ENCODE measurements around the gene ATF2. TPM values are rescaled to one million over a fixed set of nuclear protein-coding genes. Genes with fewer than 3 reads are reported as not detected.

The ATF2 gene
- total RNA-seq, 1 donor from 2014 or later, result 32.1 TPM

DNA sequence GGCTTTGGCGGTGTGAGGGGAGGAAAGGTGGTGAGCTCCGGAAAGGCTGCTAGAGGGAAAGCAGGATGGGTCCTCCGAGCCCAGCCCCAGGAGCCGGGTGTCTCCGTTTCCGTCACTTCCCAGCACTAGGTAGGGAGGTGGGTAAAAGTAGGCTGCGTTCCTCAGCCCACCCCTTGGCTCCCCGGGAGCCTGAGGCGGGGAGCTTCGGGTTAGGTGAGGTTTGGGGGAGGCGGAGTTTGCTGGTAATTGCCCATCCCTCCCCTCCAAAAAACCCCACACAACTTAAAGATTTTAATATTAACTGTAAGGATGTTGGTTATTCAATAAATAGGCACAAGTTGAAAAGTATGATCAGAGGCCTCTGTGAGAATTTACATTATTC, 552 bp upstream of the ATF2 start:
- FAIRE-seq, result no peak
- DNase-seq (ENCODE audit: low read depth), result no peak
- Histone ChIP-seq H3K4me3 (ENCODE audit: low read depth, low read length) (peak overlapping the region; percentile 55), H3K36me3 (ENCODE audit: control insufficient read depth, insufficient read depth, low read length) (peaks cover 1% of the 10 kb centered on the region), H3K27me3 (ENCODE audit: control insufficient read depth, insufficient read depth, low read length) (no peaks in the 10 kb centered on the region)
- TF ChIP-seq, protein P1, sequence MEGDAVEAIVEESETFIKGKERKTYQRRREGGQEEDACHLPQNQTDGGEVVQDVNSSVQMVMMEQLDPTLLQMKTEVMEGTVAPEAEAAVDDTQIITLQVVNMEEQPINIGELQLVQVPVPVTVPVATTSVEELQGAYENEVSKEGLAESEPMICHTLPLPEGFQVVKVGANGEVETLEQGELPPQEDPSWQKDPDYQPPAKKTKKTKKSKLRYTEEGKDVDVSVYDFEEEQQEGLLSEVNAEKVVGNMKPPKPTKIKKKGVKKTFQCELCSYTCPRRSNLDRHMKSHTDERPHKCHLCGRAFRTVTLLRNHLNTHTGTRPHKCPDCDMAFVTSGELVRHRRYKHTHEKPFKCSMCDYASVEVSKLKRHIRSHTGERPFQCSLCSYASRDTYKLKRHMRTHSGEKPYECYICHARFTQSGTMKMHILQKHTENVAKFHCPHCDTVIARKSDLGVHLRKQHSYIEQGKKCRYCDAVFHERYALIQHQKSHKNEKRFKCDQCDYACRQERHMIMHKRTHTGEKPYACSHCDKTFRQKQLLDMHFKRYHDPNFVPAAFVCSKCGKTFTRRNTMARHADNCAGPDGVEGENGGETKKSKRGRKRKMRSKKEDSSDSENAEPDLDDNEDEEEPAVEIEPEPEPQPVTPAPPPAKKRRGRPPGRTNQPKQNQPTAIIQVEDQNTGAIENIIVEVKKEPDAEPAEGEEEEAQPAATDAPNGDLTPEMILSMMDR (IDR thresholded peaks at IDR 0.05; ENCODE audit: insufficient read depth, low read length, severe bottlenecking), result no peak

DNA sequence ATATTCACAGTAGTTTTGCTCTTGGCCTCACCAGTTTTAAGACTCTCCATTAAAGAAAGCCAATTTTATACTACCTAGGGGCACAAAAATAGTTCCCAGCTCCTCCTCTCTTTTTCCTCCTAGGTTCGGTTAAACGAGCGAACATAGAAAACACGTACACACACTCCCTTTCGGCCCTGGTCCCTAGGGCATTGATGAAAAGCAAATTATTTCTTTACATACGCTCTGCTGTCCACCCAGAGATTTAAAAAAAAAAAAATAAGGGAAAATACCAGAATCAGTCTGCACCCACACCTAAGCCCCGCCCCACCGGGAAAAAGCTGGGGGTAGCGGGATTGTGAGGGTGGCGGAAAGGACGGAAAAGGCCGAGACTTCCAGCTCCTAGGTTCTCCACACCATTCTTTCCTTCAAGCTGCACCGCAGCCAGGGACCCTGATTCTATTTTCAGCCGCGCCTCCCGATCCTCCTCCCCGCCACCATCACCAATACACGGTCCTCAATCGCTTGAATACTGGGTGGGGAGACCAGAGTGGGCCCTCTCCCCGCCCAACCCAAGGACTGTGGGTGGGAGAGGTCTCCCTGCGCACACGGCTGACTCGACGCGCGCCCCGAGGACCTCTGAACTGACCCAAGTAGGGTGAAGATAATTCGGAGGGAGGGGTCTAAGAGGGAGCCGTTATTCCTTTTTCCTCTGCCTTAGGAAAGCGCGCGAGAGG, 769 bp downstream of the ATF2 start:
- Histone ChIP-seq H3K36me3 (ENCODE audit: control insufficient read depth, insufficient read depth, low read length) (no peaks in the 10 kb centered on the region), H3K27me3 (ENCODE audit: control insufficient read depth, insufficient read depth, low read length) (no peaks in the 10 kb centered on the region), H3K4me3 (ENCODE audit: low read depth, low read length) (peak overlapping the region; percentile 99)
- no peak for FAIRE-seq
- DNase-seq (ENCODE audit: low read depth), result no peak
- TF ChIP-seq, protein P1 (IDR thresholded peaks at IDR 0.05; ENCODE audit: insufficient read depth, low read length, severe bottlenecking), result no peak

DNA sequence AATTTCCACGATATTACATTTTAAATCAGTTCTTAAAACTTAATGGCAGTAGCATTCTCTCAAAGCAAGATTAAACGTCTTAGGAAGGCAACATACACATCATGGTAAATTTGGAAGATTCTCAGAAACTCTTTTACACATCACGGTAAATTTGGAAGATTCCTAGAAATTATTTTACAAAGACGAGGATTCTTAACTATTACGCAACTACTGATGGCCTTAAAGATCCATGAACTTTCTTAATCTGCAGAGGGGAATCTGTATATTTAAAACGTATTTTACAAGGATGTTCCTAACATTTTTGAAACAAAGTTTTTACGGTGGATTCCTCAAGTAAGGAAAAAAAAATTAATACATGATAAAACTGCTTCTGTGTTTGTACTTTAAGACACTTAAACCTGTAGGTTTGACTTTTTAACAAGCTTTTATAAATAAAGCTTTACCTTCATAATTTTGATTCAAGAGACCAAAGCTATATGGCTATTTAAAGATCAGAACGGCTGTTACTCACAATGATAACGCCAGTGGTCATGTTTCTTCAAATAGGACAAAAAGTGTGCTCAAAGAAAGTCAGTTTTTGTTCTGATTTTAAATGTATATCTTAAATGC, 1.7 kb downstream of the ATF2 start:
- FAIRE-seq, result no peak
- no peak overlapping the region for H3K4me3 ChIP-seq (ENCODE audit: low read depth, low read length)
- DNase-seq (ENCODE audit: low read depth), result no peak

DNA sequence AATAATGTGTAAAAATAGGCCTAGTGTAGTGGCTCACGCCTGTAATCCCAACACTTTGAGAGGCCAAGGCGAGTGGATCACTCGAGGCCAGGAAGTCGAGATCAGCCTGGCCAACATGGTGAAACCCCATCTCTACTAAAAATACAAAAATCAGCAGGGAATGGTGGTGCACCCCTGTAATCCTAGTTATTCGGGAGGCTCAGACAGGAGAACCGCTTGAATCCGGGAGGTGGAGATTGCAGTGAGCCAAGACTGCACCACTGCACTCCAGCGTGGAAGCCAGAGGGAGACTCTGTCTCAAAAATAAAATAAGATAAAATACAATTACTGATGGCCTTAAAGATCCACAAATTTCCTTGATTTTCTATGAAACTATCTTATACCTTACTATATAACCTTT, 3.8 kb downstream of the ATF2 start:
- TF ChIP-seq, protein P1 (IDR thresholded peaks at IDR 0.05; ENCODE audit: insufficient read depth, low read length, severe bottlenecking), result no peak
- no peaks in the 10 kb centered on the region for H3K27me3 ChIP-seq (ENCODE audit: control insufficient read depth, insufficient read depth, low read length)
- no peak for DNase-seq (ENCODE audit: low read depth)
- H3K4me3 ChIP-seq (ENCODE audit: low read depth, low read length), result no peak overlapping the region
- no peaks in the 10 kb centered on the region for H3K36me3 ChIP-seq (ENCODE audit: control insufficient read depth, insufficient read depth, low read length)
- FAIRE-seq, result no peak

More for the DNA sequence above, 1.7 kb downstream of the ATF2 start:
- TF ChIP-seq, protein P1 (IDR thresholded peaks at IDR 0.05; ENCODE audit: insufficient read depth, low read length, severe bottlenecking), result no peak
- Histone ChIP-seq H3K36me3 (ENCODE audit: control insufficient read depth, insufficient read depth, low read length) (no peaks in the 10 kb centered on the region), H3K27me3 (ENCODE audit: control insufficient read depth, insufficient read depth, low read length) (no peaks in the 10 kb centered on the region)

DNA sequence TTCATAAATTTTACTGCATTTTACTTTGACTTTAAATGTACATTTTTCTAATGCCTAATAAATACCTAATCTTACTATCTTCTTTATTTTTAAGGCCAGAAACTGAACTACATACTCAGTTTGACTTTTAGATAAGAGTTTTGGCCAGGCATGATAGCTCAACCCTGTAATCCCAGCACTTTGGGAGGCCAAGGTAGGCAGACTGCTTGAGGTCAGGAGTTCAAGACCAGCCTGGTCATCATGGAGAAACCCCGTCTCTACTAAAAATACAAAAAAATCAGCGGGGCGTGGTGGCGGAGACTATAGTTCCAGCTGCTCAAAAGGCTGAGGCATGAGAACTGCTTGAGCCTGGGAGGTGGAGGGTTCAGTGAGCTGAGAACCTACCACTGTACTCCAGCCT, 9.1 kb downstream of the ATF2 start:
- TF ChIP-seq, protein P1 (IDR thresholded peaks at IDR 0.05; ENCODE audit: insufficient read depth, low read length, severe bottlenecking), result no peak
- DNase-seq (ENCODE audit: low read depth) (no peak), FAIRE-seq (no peak)
- no peaks in the 10 kb centered on the region for H3K36me3 ChIP-seq (ENCODE audit: control insufficient read depth, insufficient read depth, low read length)
- H3K27me3 ChIP-seq (ENCODE audit: control insufficient read depth, insufficient read depth, low read length), result no peaks in the 10 kb centered on the region
- H3K4me3 ChIP-seq (ENCODE audit: low read depth, low read length), result no peak overlapping the region
